Measurements from ENCODE around the gene RNF144A. TPM values are rescaled to one million over a fixed set of nuclear protein-coding genes. Genes with fewer than 3 reads are reported as not detected.
A peak's percentile ranks its signal among the peaks of the same experiment; 100 is the strongest.

RNF144A gene
- total and polyA plus RNA-seq, 2 of the 13 experiments (the other 11 are each of a cell fraction or from before 2014, with no cell fraction given): 13.9 to 16.5 TPM

- peak; percentile 34; the same call in 1 of the 2 replicates for TF ChIP-seq RERE (CRISPR knock-in tag; IDR thresholded peaks at IDR 0.05; ENCODE audit: low read depth)
- no peak for TF ChIP-seq NKX3-1 (CRISPR knock-in tag; IDR thresholded peaks at IDR 0.05)
- no peak for TF ChIP-seq GABPA (IDR thresholded peaks at IDR 0.05; ENCODE audit: low read depth, low read length)
- TF ChIP-seq GABPA (CRISPR knock-in tag; IDR thresholded peaks at IDR 0.05; ENCODE audit: low read depth): no peak
- no peak for TF ChIP-seq ZNF225 (CRISPR knock-in tag; IDR thresholded peaks at IDR 0.05)
- no peak for TF ChIP-seq ZBTB1 (CRISPR knock-in tag; IDR thresholded peaks at IDR 0.05; ENCODE audit: borderline replicate concordance)
- TF ChIP-seq RFXANK (CRISPR knock-in tag; IDR thresholded peaks at IDR 0.05): no peak
- TF ChIP-seq KLF9 (CRISPR knock-in tag; IDR thresholded peaks at IDR 0.05; ENCODE audit: low read depth): no peak; the same call in 1 of the 2 replicates
- no peak for TF ChIP-seq IKZF4 (CRISPR knock-in tag; IDR thresholded peaks at IDR 0.05; ENCODE audit: borderline replicate concordance, low read depth, not compliant biosample characterization)
- TF ChIP-seq ARNTL (CRISPR knock-in tag; IDR thresholded peaks at IDR 0.05): peak; percentile 77
- TF ChIP-seq ZNF609 (CRISPR knock-in tag; IDR thresholded peaks at IDR 0.05; ENCODE audit: borderline replicate concordance): peak; percentile 94
- no peak for TF ChIP-seq HMGA1 (CRISPR knock-in tag; conservative IDR thresholded peaks at IDR 0.05)
Observed at GRCh38 chr2:6921321-6921922, 4.2 kb downstream of the RNF144A start (continued).

All from HepG2 (cell line).